Karpas-422 (cell line): ENCODE measurements around the gene LRRK2. TPM values are rescaled to one million over a fixed set of nuclear protein-coding genes. Genes with fewer than 3 reads are reported as not detected.

Source experiments
- DNase-seq: peaks from one replicate; pipeline ENCODE4 v3.0.0-alpha.2; 2015
- H2AFZ ChIP-seq: fragments of 200-600 bp; sonication (generic); 2 replicates; pipeline ENCODE4 v1.6.1; 2014; ENCODE audit warnings: antibody characterized with exemption, low read length, mixed read lengths
- H3K27ac ChIP-seq: fragments of 200-600 bp; sonication (generic); 2 replicates; pipeline ENCODE4 v1.5.1; 2014; ENCODE audit warnings: mild to moderate bottlenecking, low read length, moderate library complexity
- H3K27me3 ChIP-seq: fragments of 200-600 bp; sonication (generic); 2 replicates; pipeline ENCODE4 v1.6.1; 2014; ENCODE audit warnings: low read length, mixed read lengths
- H3K36me3 ChIP-seq: fragments of 200-600 bp; sonication (generic); 2 replicates; pipeline ENCODE4 v1.6.1; 2014; ENCODE audit warnings: low read length, mixed read lengths; ENCODE audit not compliant: insufficient read depth
- H3K4me1 ChIP-seq: fragments of 200-600 bp; sonication (generic); 2 replicates; pipeline ENCODE4 v1.6.1; 2014; ENCODE audit warnings: mild to moderate bottlenecking, low read length, mixed read lengths
- H3K4me2 ChIP-seq: fragments of 200-600 bp; sonication (generic); 2 replicates; pipeline ENCODE4 v1.6.1; 2014; ENCODE audit warnings: low read length, low read depth, mild to moderate bottlenecking; ENCODE audit not compliant: poor library complexity, severe bottlenecking
- H3K4me3 ChIP-seq: fragments of 200-600 bp; sonication (generic); 2 replicates; pipeline ENCODE4 v1.5.1; 2014; ENCODE audit warnings: mild to moderate bottlenecking, antibody characterized with exemption, low read length, mixed read lengths
- H3K79me2 ChIP-seq: fragments of 200-600 bp; sonication (generic); 2 replicates; pipeline ENCODE4 v1.6.1; 2014; ENCODE audit warnings: mild to moderate bottlenecking, low read length, mixed read lengths
- H3K9ac ChIP-seq: fragments of 200-600 bp; sonication (generic); 2 replicates; pipeline ENCODE4 v1.6.0; 2014; ENCODE audit warnings: low read length
- H3K9me2 ChIP-seq: fragments of 200-600 bp; sonication (generic), shearing (Covaris generic); replicated peaks from 2 replicates; pipeline ENCODE4 v1.6.0; 2014; ENCODE audit warnings: mild to moderate bottlenecking, low read length, moderate library complexity; ENCODE audit not compliant: insufficient read depth
- H3K9me3 ChIP-seq: fragments of 300-700, 200-600 bp; sonication (generic); 2 replicates; pipeline ENCODE4 v1.6.1; 2014; ENCODE audit warnings: low read length, mixed read lengths
- H4K20me1 ChIP-seq: fragments of 200-600 bp; sonication (generic); 2 replicates; pipeline ENCODE4 v1.6.1; 2014; ENCODE audit warnings: mild to moderate bottlenecking, antibody characterized with exemption, low read length, low read depth; ENCODE audit not compliant: insufficient read depth
- total RNA-seq: library from RNA; depleted of rRNA; stranded (reverse); fragments of >200 nt; shearing (Covaris generic); gene quantifications from 2 replicates; pipeline ENCODE4 v1.2.3, GENCODE V29; 2014; ENCODE audit warnings: low replicate concordance

LRRK2 gene
- total RNA-seq, 1 experiment from 2014 or later = 0.15 TPM

DNA sequence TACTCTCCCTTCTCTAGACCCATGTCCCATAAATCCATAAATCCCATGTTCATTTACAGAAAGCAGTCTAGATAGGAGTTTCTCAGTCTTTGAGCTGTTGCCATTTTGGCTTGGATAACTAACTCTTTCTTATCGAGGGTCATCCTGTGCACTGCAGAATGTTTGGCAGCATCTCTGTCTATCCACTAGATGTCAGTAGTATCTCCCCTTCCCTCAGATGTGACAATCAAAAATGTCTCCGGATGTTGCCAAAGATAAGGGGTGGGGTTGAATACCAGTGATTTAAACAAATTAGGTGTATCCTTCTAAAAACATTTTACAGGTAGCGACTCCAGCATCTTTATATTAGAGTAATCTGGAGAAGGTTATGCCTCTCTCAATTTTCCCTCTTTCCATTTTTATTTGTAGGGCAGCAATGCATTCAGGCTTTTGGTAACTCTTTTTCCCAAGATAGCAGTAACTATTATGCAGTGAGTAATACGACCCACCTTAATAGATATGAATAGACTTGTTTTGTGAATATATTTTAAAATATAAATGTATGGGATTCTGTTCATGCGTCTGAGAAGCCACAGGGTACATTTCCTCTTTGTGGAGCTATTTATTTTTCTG lies 100.7 kb downstream of the LRRK2 start:
- DNase-seq = peak; percentile 78
- H3K4me1 ChIP-seq = no peaks in the 10 kb centered on the region
- H3K27ac ChIP-seq = no peak overlapping the region
- no peaks in the 10 kb centered on the region for H3K36me3 ChIP-seq
- H2AFZ ChIP-seq = no peak overlapping the region
- H3K4me2 ChIP-seq = no peak overlapping the region
- H3K4me3 ChIP-seq = no peak overlapping the region
- no peaks in the 10 kb centered on the region for H4K20me1 ChIP-seq
- no peak overlapping the region for H3K9ac ChIP-seq
- no peaks in the 10 kb centered on the region for H3K27me3 ChIP-seq
- no peaks in the 10 kb centered on the region for H3K9me3 ChIP-seq
- H3K9me2 ChIP-seq = no peaks in the 10 kb centered on the region
- H3K79me2 ChIP-seq = no peaks in the 10 kb centered on the region

DNA sequence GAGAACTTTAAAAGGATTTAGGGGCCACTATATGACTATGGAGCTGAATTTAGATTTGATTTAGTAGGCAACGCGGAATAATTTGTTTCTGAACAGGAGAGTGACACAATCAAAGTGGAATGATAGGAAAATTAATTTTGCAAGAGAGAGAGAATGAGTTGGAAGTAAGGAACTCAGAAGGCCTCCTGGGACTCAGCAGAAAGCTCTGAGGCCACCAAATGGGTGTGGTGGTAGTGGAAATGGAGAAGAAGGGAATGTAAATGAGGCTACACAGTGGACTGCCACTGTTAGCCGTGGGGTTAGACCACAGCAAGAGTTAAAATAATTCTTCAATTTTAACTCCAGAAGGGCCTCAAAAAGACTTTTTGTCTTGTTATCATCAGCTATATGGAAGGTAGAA lies 102.7 kb downstream of the LRRK2 start:
- DNase-seq = no peak
- H3K4me2 ChIP-seq = no peak overlapping the region
- H3K9me3 ChIP-seq = no peaks in the 10 kb centered on the region
- H3K9ac ChIP-seq = no peak overlapping the region
- no peaks in the 10 kb centered on the region for H3K36me3 ChIP-seq
- H4K20me1 ChIP-seq = no peaks in the 10 kb centered on the region
- no peak overlapping the region for H3K4me3 ChIP-seq
- no peak overlapping the region for H2AFZ ChIP-seq
- H3K9me2 ChIP-seq = no peaks in the 10 kb centered on the region
- H3K4me1 ChIP-seq = no peaks in the 10 kb centered on the region
- no peaks in the 10 kb centered on the region for H3K79me2 ChIP-seq
- H3K27me3 ChIP-seq = no peaks in the 10 kb centered on the region
- no peak overlapping the region for H3K27ac ChIP-seq

DNA sequence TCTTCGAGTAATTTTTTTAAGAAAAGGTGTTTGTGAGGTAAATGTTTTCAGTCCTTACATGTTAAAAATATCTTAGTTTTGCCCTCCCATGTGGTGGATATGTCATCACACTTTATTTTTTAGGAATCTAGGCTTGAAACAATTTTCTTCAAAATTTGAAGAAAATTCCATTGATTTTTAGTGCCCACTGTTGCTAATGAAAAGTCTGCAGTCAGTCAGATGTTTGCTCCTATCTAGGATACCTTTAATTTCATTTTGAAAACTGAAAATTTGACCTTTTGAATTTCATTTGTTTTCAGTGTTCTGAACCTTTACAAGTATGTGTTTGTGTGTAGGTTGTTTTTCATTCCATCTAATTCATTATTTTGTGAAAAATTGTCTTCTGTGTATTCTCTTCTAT lies 105.4 kb downstream of the LRRK2 start:
- Histone ChIP-seq H3K4me2 (no peak overlapping the region), H3K36me3 (no peaks in the 10 kb centered on the region), H3K27me3 (no peaks in the 10 kb centered on the region)

DNA sequence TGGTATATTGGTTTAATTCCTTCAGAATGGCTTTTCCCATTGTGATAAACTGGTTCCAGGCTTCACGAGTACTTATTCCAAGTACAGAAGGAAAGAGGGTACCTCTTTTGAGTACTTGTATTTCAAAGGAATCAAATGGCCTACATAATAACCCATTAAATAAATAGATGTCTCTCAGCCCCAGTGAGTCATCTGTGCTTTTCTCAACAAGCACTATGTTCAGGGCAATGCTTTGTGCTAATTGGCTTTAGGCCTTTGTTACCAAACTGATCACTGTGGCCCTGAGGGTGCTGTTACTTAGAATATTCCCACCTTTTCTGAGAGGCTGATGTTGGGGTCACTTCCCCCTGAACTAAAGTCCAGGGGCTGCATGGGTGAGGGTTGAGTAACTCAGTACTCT lies 107.1 kb downstream of the LRRK2 start:
- Histone ChIP-seq H4K20me1 (no peaks in the 10 kb centered on the region), H3K9ac (no peak overlapping the region)

More for the DNA sequence above, 105.4 kb downstream of the LRRK2 start:
- Histone ChIP-seq H3K4me3 (no peak overlapping the region), H3K27ac (no peak overlapping the region), H3K9ac (no peak overlapping the region), H3K4me1 (no peaks in the 10 kb centered on the region), H3K9me3 (no peaks in the 10 kb centered on the region), H3K9me2 (no peaks in the 10 kb centered on the region), H4K20me1 (no peaks in the 10 kb centered on the region), H2AFZ (no peak overlapping the region), H3K79me2 (no peaks in the 10 kb centered on the region)
- no peak for DNase-seq

DNA sequence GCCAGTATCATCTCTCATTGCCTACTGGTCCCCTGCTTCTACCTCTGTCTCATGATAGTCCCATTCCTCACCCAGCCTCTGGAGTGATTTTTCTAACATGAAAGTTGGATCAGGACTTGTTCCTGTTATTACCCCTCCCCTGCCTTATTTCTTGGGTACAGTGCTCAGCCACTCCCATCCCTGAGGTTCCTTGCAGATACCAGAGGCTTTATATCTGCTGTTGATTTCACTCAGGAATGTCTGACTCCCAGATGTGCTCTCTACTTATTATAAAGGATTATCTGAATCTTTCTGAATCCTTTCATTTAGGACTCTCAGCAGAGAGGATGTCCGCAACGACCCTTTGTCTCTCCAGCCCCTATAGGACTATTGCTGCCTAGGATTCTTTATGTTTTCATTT lies 111.2 kb downstream of the LRRK2 start:
- Histone ChIP-seq H3K9ac (no peak overlapping the region), H3K9me2 (no peaks in the 10 kb centered on the region), H3K4me2 (no peak overlapping the region), H3K4me1 (no peaks in the 10 kb centered on the region), H3K36me3 (no peaks in the 10 kb centered on the region), H3K4me3 (no peak overlapping the region), H2AFZ (no peak overlapping the region), H3K9me3 (no peaks in the 10 kb centered on the region), H3K27me3 (no peaks in the 10 kb centered on the region), H4K20me1 (no peaks in the 10 kb centered on the region), H3K27ac (no peak overlapping the region), H3K79me2 (no peaks in the 10 kb centered on the region)
- DNase-seq = no peak

More for the DNA sequence above, 107.1 kb downstream of the LRRK2 start:
- H3K9me3 ChIP-seq = no peaks in the 10 kb centered on the region
- H3K4me1 ChIP-seq = no peaks in the 10 kb centered on the region
- no peaks in the 10 kb centered on the region for H3K27me3 ChIP-seq
- H3K4me2 ChIP-seq = no peak overlapping the region
- H3K4me3 ChIP-seq = no peak overlapping the region
- no peak overlapping the region for H3K27ac ChIP-seq
- no peak overlapping the region for H2AFZ ChIP-seq
- H3K79me2 ChIP-seq = no peaks in the 10 kb centered on the region
- H3K9me2 ChIP-seq = no peaks in the 10 kb centered on the region
- no peaks in the 10 kb centered on the region for H3K36me3 ChIP-seq
- no peak for DNase-seq

DNA sequence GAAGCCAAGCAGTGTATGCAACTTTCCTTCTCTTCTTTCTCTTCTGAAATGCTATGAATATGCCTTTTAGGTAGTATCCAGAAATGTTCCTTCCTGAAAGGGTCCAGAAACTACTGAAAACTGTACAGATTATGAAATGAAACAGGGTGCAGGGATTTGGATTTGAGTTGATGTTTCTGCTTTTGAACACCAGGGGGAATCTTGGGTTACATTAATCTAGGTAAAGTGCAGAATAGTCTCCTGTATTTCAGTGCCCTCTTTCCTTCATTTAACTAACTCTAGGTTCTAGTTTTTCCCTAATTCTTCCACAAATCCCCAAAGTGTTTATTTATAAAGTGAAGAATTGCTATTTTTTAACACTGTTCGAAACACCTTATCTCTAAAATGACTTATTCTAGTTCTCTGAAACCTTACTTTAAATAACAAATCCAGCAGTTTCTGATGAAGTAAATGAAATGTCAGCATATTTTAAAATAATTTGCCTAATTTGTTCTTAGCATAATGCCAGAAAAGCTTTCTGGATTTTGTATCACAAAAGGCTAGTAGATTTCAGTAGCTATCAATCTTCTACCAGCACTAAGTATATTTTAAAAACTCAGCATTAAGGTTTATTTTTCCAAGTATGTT lies 111.9 kb downstream of the LRRK2 start:
- Histone ChIP-seq H3K36me3 (no peaks in the 10 kb centered on the region), H4K20me1 (no peaks in the 10 kb centered on the region), H2AFZ (no peak overlapping the region), H3K79me2 (no peaks in the 10 kb centered on the region), H3K9me3 (no peaks in the 10 kb centered on the region), H3K27ac (no peak overlapping the region), H3K4me3 (no peak overlapping the region), H3K4me1 (no peaks in the 10 kb centered on the region), H3K27me3 (no peaks in the 10 kb centered on the region), H3K9me2 (no peaks in the 10 kb centered on the region), H3K4me2 (no peak overlapping the region), H3K9ac (no peak overlapping the region)
- DNase-seq = peak; percentile 63

DNA sequence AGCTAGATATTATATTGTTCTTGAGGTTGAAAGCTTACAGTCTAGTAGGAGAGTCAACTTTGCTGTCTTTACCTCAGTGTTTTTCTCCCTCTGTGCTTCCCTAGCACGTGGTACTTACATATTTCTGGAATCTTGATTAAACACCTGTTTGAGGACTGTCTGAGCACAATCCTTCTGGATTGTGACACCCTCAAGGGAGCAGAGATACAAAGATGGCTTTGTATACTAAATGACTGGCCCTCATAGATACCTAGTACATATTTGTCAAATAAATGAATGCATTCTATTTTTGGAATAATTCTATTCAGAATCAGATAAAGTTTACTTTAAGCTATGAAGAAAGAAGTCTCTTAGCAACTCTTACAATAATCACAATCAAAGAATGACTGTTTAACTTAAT lies 113.3 kb downstream of the LRRK2 start:
- no peak for DNase-seq
- Histone ChIP-seq H2AFZ (no peak overlapping the region), H3K9me3 (no peaks in the 10 kb centered on the region), H3K27ac (no peak overlapping the region), H4K20me1 (no peaks in the 10 kb centered on the region), H3K4me1 (no peaks in the 10 kb centered on the region), H3K27me3 (no peaks in the 10 kb centered on the region), H3K9ac (no peak overlapping the region), H3K79me2 (no peaks in the 10 kb centered on the region), H3K36me3 (no peaks in the 10 kb centered on the region), H3K4me3 (no peak overlapping the region), H3K4me2 (no peak overlapping the region), H3K9me2 (no peaks in the 10 kb centered on the region)

DNA sequence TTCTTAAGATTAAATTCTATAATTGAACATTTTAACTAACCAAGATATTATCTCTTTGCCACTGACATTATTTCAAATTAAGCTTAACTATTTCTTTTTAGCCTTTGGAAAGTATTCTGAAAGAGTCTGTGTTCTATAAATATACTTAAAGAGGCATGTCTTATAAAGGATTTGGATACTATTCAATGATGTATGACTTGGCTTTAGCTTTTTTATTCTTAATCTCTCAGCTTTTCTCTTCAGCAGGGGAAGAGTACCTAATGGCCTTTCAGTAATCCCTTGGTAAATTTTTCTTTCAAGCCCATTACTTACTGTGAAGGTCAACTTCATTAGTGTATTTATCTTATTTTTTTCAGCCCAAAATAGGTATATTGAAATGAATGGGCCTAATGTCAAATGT lies 113.8 kb downstream of the LRRK2 start:
- H3K9me3 ChIP-seq = no peaks in the 10 kb centered on the region
- H3K4me1 ChIP-seq = no peaks in the 10 kb centered on the region
- no peaks in the 10 kb centered on the region for H4K20me1 ChIP-seq
- H3K27me3 ChIP-seq = no peaks in the 10 kb centered on the region
- no peak overlapping the region for H2AFZ ChIP-seq
- H3K27ac ChIP-seq = no peak overlapping the region
- no peak overlapping the region for H3K4me2 ChIP-seq
- no peaks in the 10 kb centered on the region for H3K9me2 ChIP-seq
- no peak for DNase-seq
- no peaks in the 10 kb centered on the region for H3K79me2 ChIP-seq
- H3K4me3 ChIP-seq = no peak overlapping the region
- no peak overlapping the region for H3K9ac ChIP-seq
- H3K36me3 ChIP-seq = no peaks in the 10 kb centered on the region
